Transverse colon (tissue), 3 donors: ENCODE measurements around the gene PLEKHG4B.
"Not testable (repeated sequence)": the region's sequence is repeated elsewhere in the genome, so short reads cannot be mapped to it uniquely, and the experiment has no call there.

ENCODE experiments used
- CTCF ChIP-seq, 5 experiments: fragments of 200-600 bp in 3 of 5; fragments of 450-650 bp in 2 of 5; sonication (generic) in 3 of 5; IDR thresholded peaks; 1 replicate in 2 of 5; 2 replicates in 3 of 5; pipeline ENCODE4 v1.5.1; 2016 to 2017; ENCODE audit warnings: antibody characterized with exemption in 5 of 5, inconsistent platforms in 3 of 5, mild to moderate bottlenecking in 2 of 5, moderate library complexity in 1 of 5
- POLR2A ChIP-seq: fragments of 450-650 bp; IDR thresholded peaks from one replicate; pipeline ENCODE4 v1.6.1; 2016; ENCODE audit warnings: antibody characterized with exemption, mild to moderate bottlenecking, moderate library complexity

GRCh38 chr5:237931-238330 is 146.0 kb downstream of the PLEKHG4B start:
- not testable (repeated sequence) for TF ChIP-seq CTCF (IDR thresholded peaks at IDR 0.05); POLR2A
